ENCODE measurements around the gene KLHDC9. TPM values are rescaled to one million over a fixed set of nuclear protein-coding genes. Genes with fewer than 3 reads are reported as not detected.

The KLHDC9 gene
- total and polyA plus RNA-seq, 2 donors (not counting 1 experiment from before 2014, with no cell fraction given), result 0.95 to 3.0 TPM

DNA sequence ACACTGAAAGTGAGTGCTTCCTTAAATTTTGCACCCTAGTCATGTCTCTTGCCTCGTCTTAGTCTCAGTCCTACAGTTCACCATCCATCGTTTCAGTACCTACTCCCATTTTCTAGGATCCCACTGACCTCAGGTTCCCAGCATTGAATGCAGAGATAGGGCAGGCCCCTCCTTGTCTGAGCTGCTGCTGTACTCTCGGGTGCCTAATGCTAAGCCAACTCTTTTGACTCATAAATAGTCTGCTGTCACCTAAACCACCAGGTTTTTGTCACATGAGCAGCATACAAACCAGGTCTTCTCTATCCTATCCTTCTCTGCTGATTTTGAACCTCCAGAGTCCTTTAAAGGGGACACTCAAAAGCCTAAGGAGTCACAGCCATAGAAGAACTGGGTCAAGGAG, 31.5 kb upstream of the KLHDC9 start:
- H3K9ac ChIP-seq (ENCODE audit: insufficient read depth, low read length), result no peak overlapping the region
- H4K20me1 ChIP-seq (ENCODE audit: control insufficient read depth, extremely low read depth, insufficient read depth, low read length), result no peaks in the 10 kb centered on the region
- H3K36me3 ChIP-seq (ENCODE audit: control insufficient read depth, insufficient read depth, low read length), result no peaks in the 10 kb centered on the region
- H3K9me3 ChIP-seq (ENCODE audit: control insufficient read depth, insufficient read depth, low read depth, low read length), result no peaks in the 10 kb centered on the region
- H2AFZ ChIP-seq (ENCODE audit: low read length), result no peak overlapping the region
- H3K27ac ChIP-seq (ENCODE audit: insufficient read depth, low read length), result no peak overlapping the region
- H3K27me3 ChIP-seq (ENCODE audit: control insufficient read depth, insufficient read depth, low read length), result peaks cover 4% of the 10 kb centered on the region
- no peak overlapping the region for H3K4me2 ChIP-seq (ENCODE audit: extremely low read depth, insufficient read depth, low read length)
- H3K4me1 ChIP-seq (ENCODE audit: control insufficient read depth, extremely low read depth, insufficient read depth, low read length), result no peaks in the 10 kb centered on the region
- no peak overlapping the region for H3K4me3 ChIP-seq (replicated peaks in 1 of 4; ENCODE audit: control extremely low read depth in 1 of 4, insufficient read depth in 1 of 4, low read depth in 3 of 4, low read length in 4 of 4)
- no peaks in the 10 kb centered on the region for H3K79me2 ChIP-seq (ENCODE audit: control insufficient read depth, insufficient read depth, low read length)
- no peak for DNase-seq (ENCODE audit: low read depth in 2 of 2)
- TF ChIP-seq EZH2 (IDR thresholded peaks at IDR 0.05; ENCODE audit: low read length, missing control alignments), result no peak
- TF ChIP-seq, protein P1, sequence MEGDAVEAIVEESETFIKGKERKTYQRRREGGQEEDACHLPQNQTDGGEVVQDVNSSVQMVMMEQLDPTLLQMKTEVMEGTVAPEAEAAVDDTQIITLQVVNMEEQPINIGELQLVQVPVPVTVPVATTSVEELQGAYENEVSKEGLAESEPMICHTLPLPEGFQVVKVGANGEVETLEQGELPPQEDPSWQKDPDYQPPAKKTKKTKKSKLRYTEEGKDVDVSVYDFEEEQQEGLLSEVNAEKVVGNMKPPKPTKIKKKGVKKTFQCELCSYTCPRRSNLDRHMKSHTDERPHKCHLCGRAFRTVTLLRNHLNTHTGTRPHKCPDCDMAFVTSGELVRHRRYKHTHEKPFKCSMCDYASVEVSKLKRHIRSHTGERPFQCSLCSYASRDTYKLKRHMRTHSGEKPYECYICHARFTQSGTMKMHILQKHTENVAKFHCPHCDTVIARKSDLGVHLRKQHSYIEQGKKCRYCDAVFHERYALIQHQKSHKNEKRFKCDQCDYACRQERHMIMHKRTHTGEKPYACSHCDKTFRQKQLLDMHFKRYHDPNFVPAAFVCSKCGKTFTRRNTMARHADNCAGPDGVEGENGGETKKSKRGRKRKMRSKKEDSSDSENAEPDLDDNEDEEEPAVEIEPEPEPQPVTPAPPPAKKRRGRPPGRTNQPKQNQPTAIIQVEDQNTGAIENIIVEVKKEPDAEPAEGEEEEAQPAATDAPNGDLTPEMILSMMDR (conservative IDR thresholded peaks at IDR 0.05 in 1 of 2, IDR thresholded peaks at IDR 0.05 in 1 of 2; ENCODE audit: low read depth in 1 of 2, low read length in 2 of 2), result no peak

DNA sequence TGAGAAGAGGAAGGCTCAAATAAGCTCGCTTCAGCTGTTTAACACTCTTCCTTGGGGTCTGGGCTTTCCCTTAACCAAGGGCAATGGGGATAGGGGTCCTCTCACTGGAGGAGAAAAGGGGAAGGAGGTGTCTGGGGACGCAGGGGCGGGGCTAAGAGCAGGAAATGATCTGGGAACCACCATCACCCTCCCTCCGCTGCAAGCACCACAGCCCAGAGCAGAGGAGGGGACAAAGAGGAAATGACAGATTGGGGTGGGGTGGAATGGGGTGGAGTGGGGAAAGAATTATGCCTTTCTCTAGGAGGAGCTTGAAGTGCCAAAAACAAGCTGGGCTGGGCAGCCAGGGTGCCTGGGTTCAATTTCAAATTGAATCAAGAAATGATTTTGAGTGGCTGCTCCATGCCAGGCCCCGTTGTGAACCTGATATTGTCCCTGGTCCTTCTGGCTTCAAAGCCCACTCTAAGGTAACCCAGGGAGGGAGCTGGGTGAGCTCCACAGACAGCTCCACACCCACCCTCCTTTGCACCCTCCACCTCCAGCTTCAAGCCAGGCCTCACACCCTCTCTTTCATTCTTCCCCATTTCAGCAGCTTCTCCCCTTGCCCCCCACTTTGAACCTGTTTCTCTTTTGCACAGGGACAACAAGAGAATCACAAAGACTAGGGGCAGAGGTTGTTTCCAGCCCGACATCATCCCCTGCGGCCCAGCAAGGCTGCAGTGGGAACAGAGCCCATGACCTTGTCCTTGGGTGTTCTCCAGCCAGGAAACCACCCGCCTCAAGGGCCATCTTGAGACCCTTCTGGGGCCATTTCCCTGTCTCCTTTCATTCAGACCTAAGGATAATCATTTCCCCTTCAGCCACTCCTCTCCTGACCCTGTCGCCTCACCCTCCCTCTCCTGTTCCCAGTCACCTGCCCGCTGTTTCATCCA, 29.6 kb upstream of the KLHDC9 start:
- H3K9me3 ChIP-seq (ENCODE audit: control insufficient read depth, insufficient read depth, low read depth, low read length), result no peaks in the 10 kb centered on the region
- H4K20me1 ChIP-seq (ENCODE audit: control insufficient read depth, extremely low read depth, insufficient read depth, low read length), result no peaks in the 10 kb centered on the region
- no peak overlapping the region for H2AFZ ChIP-seq (ENCODE audit: low read length)
- H3K27ac ChIP-seq (ENCODE audit: insufficient read depth, low read length), result no peak overlapping the region
- H3K4me1 ChIP-seq (ENCODE audit: control insufficient read depth, extremely low read depth, insufficient read depth, low read length), result no peaks in the 10 kb centered on the region
- TF ChIP-seq, protein P1 (conservative IDR thresholded peaks at IDR 0.05 in 1 of 2, IDR thresholded peaks at IDR 0.05 in 1 of 2; ENCODE audit: low read depth in 1 of 2, low read length in 2 of 2), result no peak
- no peak for TF ChIP-seq EZH2 (IDR thresholded peaks at IDR 0.05; ENCODE audit: low read length, missing control alignments)
- peaks cover 4% of the 10 kb centered on the region for H3K27me3 ChIP-seq (ENCODE audit: control insufficient read depth, insufficient read depth, low read length)
- H3K4me2 ChIP-seq (ENCODE audit: extremely low read depth, insufficient read depth, low read length), result no peak overlapping the region
- H3K36me3 ChIP-seq (ENCODE audit: control insufficient read depth, insufficient read depth, low read length), result no peaks in the 10 kb centered on the region
- no peak overlapping the region for H3K9ac ChIP-seq (ENCODE audit: insufficient read depth, low read length)
- no peak overlapping the region for H3K4me3 ChIP-seq (replicated peaks in 1 of 4; ENCODE audit: control extremely low read depth in 1 of 4, insufficient read depth in 1 of 4, low read depth in 3 of 4, low read length in 4 of 4)
- DNase-seq (ENCODE audit: low read depth in 2 of 2), result no peak
- no peaks in the 10 kb centered on the region for H3K79me2 ChIP-seq (ENCODE audit: control insufficient read depth, insufficient read depth, low read length)

DNA sequence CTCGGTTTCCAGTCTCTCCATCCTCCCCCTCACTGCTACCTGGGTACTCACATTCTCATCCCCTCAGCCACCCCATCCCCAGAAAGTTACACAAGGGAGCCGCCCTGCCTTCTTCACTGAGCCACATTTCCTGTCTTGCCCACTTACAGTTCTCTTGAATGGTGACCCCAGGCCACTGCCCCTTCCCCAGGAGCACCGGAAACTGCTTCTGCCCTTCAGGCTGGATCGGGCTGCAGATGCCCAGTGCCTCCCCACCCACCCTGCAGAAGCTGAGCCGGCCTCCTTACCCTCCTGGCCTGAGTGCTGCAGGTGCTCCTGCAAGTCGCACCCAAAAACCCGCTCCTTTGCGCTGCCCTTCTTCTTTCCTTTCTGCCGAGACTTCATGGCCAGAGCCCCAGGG, 28.9 kb upstream of the KLHDC9 start:
- no peaks in the 10 kb centered on the region for H3K79me2 ChIP-seq (ENCODE audit: control insufficient read depth, insufficient read depth, low read length)
- no peak for TF ChIP-seq EZH2 (IDR thresholded peaks at IDR 0.05; ENCODE audit: low read length, missing control alignments)
- TF ChIP-seq, protein P1 (conservative IDR thresholded peaks at IDR 0.05 in 1 of 2, IDR thresholded peaks at IDR 0.05 in 1 of 2; ENCODE audit: low read depth in 1 of 2, low read length in 2 of 2), result no peak
- no peak overlapping the region for H2AFZ ChIP-seq (ENCODE audit: low read length)
- no peaks in the 10 kb centered on the region for H4K20me1 ChIP-seq (ENCODE audit: control insufficient read depth, extremely low read depth, insufficient read depth, low read length)
- peaks cover 4% of the 10 kb centered on the region for H3K27me3 ChIP-seq (ENCODE audit: control insufficient read depth, insufficient read depth, low read length)
- DNase-seq (ENCODE audit: low read depth in 2 of 2), result no peak
- H3K4me2 ChIP-seq (ENCODE audit: extremely low read depth, insufficient read depth, low read length), result no peak overlapping the region
- no peaks in the 10 kb centered on the region for H3K4me1 ChIP-seq (ENCODE audit: control insufficient read depth, extremely low read depth, insufficient read depth, low read length)
- no peaks in the 10 kb centered on the region for H3K36me3 ChIP-seq (ENCODE audit: control insufficient read depth, insufficient read depth, low read length)
- H3K9ac ChIP-seq (ENCODE audit: insufficient read depth, low read length), result no peak overlapping the region
- H3K27ac ChIP-seq (ENCODE audit: insufficient read depth, low read length), result no peak overlapping the region
- no peak overlapping the region for H3K4me3 ChIP-seq (replicated peaks in 1 of 4; ENCODE audit: control extremely low read depth in 1 of 4, insufficient read depth in 1 of 4, low read depth in 3 of 4, low read length in 4 of 4)
- H3K9me3 ChIP-seq (ENCODE audit: control insufficient read depth, insufficient read depth, low read depth, low read length), result no peaks in the 10 kb centered on the region

All from fibroblast of lung (primary cell).